Hepatocyte (in vitro differentiated cells): ENCODE results near the gene HHAT. TPM values are rescaled to one million over a fixed set of nuclear protein-coding genes. Genes with fewer than 3 reads are reported as not detected.

Source experiments
- DNase-seq: peaks from one replicate; pipeline ENCODE4 v3.0.0-alpha.2; 2016; ENCODE audit warnings: low spot score
- H2AFZ ChIP-seq: fragments of 200-600 bp; sonication (generic); 2 replicates; pipeline ENCODE4 v1.6.0; 2016; ENCODE audit warnings: antibody characterized with exemption, mild to moderate bottlenecking
- H3K27ac ChIP-seq: fragments of 200-600 bp; sonication (generic); 2 replicates; pipeline ENCODE4 v1.5.1; 2016; ENCODE audit warnings: mild to moderate bottlenecking
- H3K27me3 ChIP-seq: fragments of 200-600 bp; sonication (generic); 2 replicates; pipeline ENCODE4 v1.6.1; 2016
- H3K36me3 ChIP-seq: fragments of 200-600 bp; sonication (generic); replicated peaks from 2 replicates; pipeline ENCODE4 v1.5.1; 2016; ENCODE audit warnings: low read depth; ENCODE audit not compliant: insufficient read depth
- H3K4me1 ChIP-seq: fragments of 200-600 bp; sonication (generic); 2 replicates; pipeline ENCODE4 v1.5.1; 2016; ENCODE audit warnings: mild to moderate bottlenecking, moderate library complexity; ENCODE audit not compliant: insufficient read depth
- H3K4me2 ChIP-seq: fragments of 200-600 bp; sonication (generic); 2 replicates; pipeline ENCODE4 v1.6.0; 2016
- H3K4me3 ChIP-seq: fragments of 200-600 bp; sonication (generic); 2 replicates; pipeline ENCODE4 v1.5.1; 2016; ENCODE audit warnings: mild to moderate bottlenecking
- H3K79me2 ChIP-seq: fragments of 200-600 bp; sonication (generic); 2 replicates; pipeline ENCODE4 v1.6.0; 2017; ENCODE audit warnings: mild to moderate bottlenecking
- H3K9me2 ChIP-seq: fragments of 200-600 bp; sonication (generic); replicated peaks from 2 replicates; pipeline ENCODE4 v1.6.0; 2017; ENCODE audit warnings: mild to moderate bottlenecking; ENCODE audit not compliant: insufficient read depth
- H3K9me3 ChIP-seq: fragments of 200-600 bp; sonication (generic); 2 replicates; pipeline ENCODE4 v1.5.1; 2016; ENCODE audit warnings: low read depth, mild to moderate bottlenecking
- H4K20me1 ChIP-seq: fragments of 200-600 bp; sonication (generic); 2 replicates; pipeline ENCODE4 v1.6.0; 2016; ENCODE audit warnings: mild to moderate bottlenecking; ENCODE audit not compliant: insufficient read depth, poor library complexity, severe bottlenecking
- EZH2 ChIP-seq: fragments of 200-600 bp; sonication (generic); IDR thresholded peaks from 2 replicates; pipeline ENCODE4 v1.6.1; 2016; ENCODE audit warnings: antibody characterized with exemption, mild to moderate bottlenecking, borderline replicate concordance
- EZH2phosphoT487 ChIP-seq: fragments of 200-600 bp; sonication (generic); IDR thresholded peaks from one replicate; pipeline ENCODE4 v1.6.1; 2018; ENCODE audit warnings: antibody characterized with exemption, mild to moderate bottlenecking, low read depth, moderate library complexity; ENCODE audit not compliant: unreplicated experiment, severe bottlenecking
- WGBS: methylation state at CpG from one replicate; pipeline ENCODE4 v1.1.6; 2016; ENCODE audit warnings: low lambda C conversion rate; ENCODE audit errors: missing lambda C conversion rate; 5-methylcytosine and 5-hydroxymethylcytosine counted together
- polyA plus RNA-seq: library from polyadenylated mRNA; unstranded; fragments of >200 nt; fragmentation: Nextera tagmentation; extraction: Ambion mirVana; gene quantifications from 2 replicates; pipeline ENCODE4 v1.2.1, GENCODE V29; 2016
- total RNA-seq: library from RNA; depleted of rRNA; stranded (reverse); fragments of >200 nt; gene quantifications from 2 replicates; pipeline ENCODE4 v1.2.3, GENCODE V29; 2014
- TF ChIP-seq, protein P1 (sequence below): fragments of 200-600 bp; sonication (generic); IDR thresholded peaks from 2 replicates; pipeline ENCODE4 v1.5.1; 2016; ENCODE audit warnings: antibody characterized with exemption, mild to moderate bottlenecking; ENCODE audit not compliant: poor library complexity

HHAT gene
- total and polyA plus RNA-seq, 2 experiments from 2014 or later: 5.3 to 6.3 TPM

DNA sequence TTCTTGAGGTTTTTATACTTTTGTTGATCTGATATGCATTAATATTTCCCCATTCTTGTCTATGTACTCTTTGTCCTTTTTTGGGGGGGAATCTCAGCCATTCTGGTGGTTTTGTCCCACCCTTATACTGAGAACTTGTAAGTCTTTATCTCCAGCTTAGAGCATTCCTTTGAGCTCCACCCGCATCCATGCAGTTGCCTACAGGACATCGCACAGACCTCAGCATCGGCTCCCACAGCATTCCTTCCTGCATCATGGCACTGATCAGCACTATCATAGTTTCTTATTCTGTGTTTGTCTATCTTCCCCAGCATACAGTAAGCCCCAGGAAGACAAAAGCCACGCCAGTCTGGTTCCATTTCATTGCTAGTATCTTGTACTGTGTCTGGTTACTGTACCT, 33.0 kb downstream of the HHAT start:
- Histone ChIP-seq H3K4me1 (no peaks in the 10 kb centered on the region), H3K79me2 (no peaks in the 10 kb centered on the region), H3K36me3 (no peaks in the 10 kb centered on the region), H3K4me2 (no peak overlapping the region), H3K9me3 (no peaks in the 10 kb centered on the region), H2AFZ (no peak overlapping the region), H3K4me3 (no peak overlapping the region), H4K20me1 (no peaks in the 10 kb centered on the region), H3K9me2 (no peaks in the 10 kb centered on the region), H3K27ac (no peak overlapping the region), H3K27me3 (no peaks in the 10 kb centered on the region)
- WGBS: 87% methylated on average over 4 of the region's 4 CpGs
- no peak for DNase-seq
- TF ChIP-seq EZH2: no peak
- no peak for TF ChIP-seq EZH2phosphoT487
- TF ChIP-seq, protein P1, sequence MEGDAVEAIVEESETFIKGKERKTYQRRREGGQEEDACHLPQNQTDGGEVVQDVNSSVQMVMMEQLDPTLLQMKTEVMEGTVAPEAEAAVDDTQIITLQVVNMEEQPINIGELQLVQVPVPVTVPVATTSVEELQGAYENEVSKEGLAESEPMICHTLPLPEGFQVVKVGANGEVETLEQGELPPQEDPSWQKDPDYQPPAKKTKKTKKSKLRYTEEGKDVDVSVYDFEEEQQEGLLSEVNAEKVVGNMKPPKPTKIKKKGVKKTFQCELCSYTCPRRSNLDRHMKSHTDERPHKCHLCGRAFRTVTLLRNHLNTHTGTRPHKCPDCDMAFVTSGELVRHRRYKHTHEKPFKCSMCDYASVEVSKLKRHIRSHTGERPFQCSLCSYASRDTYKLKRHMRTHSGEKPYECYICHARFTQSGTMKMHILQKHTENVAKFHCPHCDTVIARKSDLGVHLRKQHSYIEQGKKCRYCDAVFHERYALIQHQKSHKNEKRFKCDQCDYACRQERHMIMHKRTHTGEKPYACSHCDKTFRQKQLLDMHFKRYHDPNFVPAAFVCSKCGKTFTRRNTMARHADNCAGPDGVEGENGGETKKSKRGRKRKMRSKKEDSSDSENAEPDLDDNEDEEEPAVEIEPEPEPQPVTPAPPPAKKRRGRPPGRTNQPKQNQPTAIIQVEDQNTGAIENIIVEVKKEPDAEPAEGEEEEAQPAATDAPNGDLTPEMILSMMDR: no peak

DNA sequence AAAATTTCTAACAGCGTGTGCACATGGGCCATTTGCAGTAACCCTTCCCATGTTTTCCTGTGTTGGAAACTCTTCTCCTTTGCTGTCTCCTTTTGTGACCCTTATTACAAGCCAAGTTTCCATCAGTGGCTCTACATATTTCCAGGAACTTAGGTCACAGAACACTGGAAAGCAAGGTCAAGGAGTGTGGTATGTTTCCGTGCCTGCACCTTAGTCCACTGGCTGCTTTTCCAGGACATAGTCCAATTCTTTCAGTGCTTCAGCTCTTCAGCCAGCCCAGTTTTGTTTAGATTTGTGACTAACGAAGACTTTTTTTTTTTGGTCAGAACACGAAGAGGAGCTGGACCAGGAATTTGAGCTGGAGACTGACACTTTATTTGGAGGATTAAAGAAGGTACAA, 33.8 kb downstream of the HHAT start:
- H3K79me2 ChIP-seq: no peaks in the 10 kb centered on the region
- no peak overlapping the region for H2AFZ ChIP-seq
- H3K9me3 ChIP-seq: no peaks in the 10 kb centered on the region
- H4K20me1 ChIP-seq: no peaks in the 10 kb centered on the region
- 81% methylated on average over 4 of the region's 4 CpGs for WGBS
- H3K4me1 ChIP-seq: no peaks in the 10 kb centered on the region
- H3K27me3 ChIP-seq: no peaks in the 10 kb centered on the region
- H3K27ac ChIP-seq: no peak overlapping the region
- DNase-seq: no peak
- no peaks in the 10 kb centered on the region for H3K9me2 ChIP-seq
- TF ChIP-seq EZH2phosphoT487: no peak
- TF ChIP-seq, protein P1: no peak
- TF ChIP-seq EZH2: no peak
- H3K4me2 ChIP-seq: no peak overlapping the region
- no peaks in the 10 kb centered on the region for H3K36me3 ChIP-seq
- H3K4me3 ChIP-seq: no peak overlapping the region

DNA sequence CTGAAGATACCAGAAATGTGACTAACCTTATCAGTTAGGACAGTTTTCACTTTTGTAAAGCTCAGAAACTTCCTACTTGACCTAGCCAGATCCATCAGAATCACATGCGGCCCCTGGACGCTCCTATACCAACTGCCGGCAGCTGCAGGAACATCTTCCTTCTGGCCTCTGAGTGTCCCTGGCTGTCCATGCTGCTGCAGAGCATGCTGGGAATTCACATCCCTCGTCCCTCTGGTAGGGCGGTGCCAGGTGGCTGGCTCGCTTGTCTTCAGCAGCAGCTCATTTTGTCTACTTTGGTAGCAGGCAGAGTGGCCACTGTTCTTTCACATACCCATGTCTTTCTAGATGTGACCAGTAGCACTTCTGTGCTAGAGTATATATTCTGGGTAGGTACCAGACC, 34.4 kb downstream of the HHAT start:
- WGBS: 85% methylated on average over 6 of the region's 6 CpGs

More for the DNA sequence above, 34.4 kb downstream of the HHAT start:
- Histone ChIP-seq H3K9me2 (no peaks in the 10 kb centered on the region), H3K27me3 (no peaks in the 10 kb centered on the region), H3K4me3 (no peak overlapping the region), H3K36me3 (no peaks in the 10 kb centered on the region), H3K4me1 (no peaks in the 10 kb centered on the region), H3K4me2 (no peak overlapping the region), H3K9me3 (no peaks in the 10 kb centered on the region), H4K20me1 (no peaks in the 10 kb centered on the region), H3K79me2 (no peaks in the 10 kb centered on the region), H2AFZ (no peak overlapping the region), H3K27ac (no peak overlapping the region)
- TF ChIP-seq EZH2: no peak
- no peak for TF ChIP-seq EZH2phosphoT487
- TF ChIP-seq, protein P1: no peak
- DNase-seq: no peak
